Mammary epithelial cell (primary cell): ENCODE results near the gene ID3.

ENCODE experiments used
- CTCF ChIP-seq, 2 donors: IDR thresholded peaks in 1 of 2; conservative IDR thresholded peaks in 1 of 2; 2 replicates each; pipeline ENCODE4 v1.5.1; 2011 to 2012; ENCODE audit warnings: inconsistent platforms in 2 of 2, low read length in 2 of 2, mild to moderate bottlenecking in 2 of 2, control low read depth in 1 of 2, low read depth in 1 of 2; ENCODE audit not compliant: insufficient read depth in 1 of 2; ENCODE audit errors: extremely low read depth in 1 of 2
- EZH2 ChIP-seq: IDR thresholded peaks from 2 replicates; pipeline ENCODE4 v1.6.1; 2012; ENCODE audit warnings: low read length, inconsistent platforms, borderline replicate concordance

GRCh38 chr1:23585321-23586022 lies 26.2 kb upstream of the ID3 start:
- TF ChIP-seq CTCF (conservative IDR thresholded peaks at IDR 0.05 in 1 of 2, IDR thresholded peaks at IDR 0.05 in 1 of 2; ENCODE audit: extremely low read depth in 1 of 2, insufficient read depth in 1 of 2, low read depth in 1 of 2, low read length in 2 of 2) = no peak
- no peak for TF ChIP-seq EZH2
